ENCODE measurements around the gene FBXL16.
A peak's percentile ranks its signal among the peaks of the same experiment; 100 is the strongest.
"Not testable (repeated sequence)": the region's sequence is repeated elsewhere in the genome, so short reads cannot be mapped to it uniquely, and the experiment has no call there.

FBXL16 gene

GRCh38 chr16:723695-724094, 18.1 kb upstream of the FBXL16 start:
- no peak for DNase-seq (ENCODE audit: low read depth in 2 of 2)

GRCh38 chr16:722835-723633, 17.4 kb upstream of the FBXL16 start:
- no peak for DNase-seq (ENCODE audit: low read depth in 2 of 2)

GRCh38 chr16:721765-722540, 16.4 kb upstream of the FBXL16 start:
- no peak for DNase-seq (ENCODE audit: low read depth in 2 of 2)

- peak; percentile 36 to 59 for DNase-seq (ENCODE audit: low read depth in 2 of 2)
Measured at GRCh38 chr16:720990-721764, 15.6 kb upstream of the FBXL16 start, which contains the start of gene ANTKMT. TSS of gene ANTKMT (plus strand) at chr16:721146. CDS start at chr16:721275, 129 bp downstream.

GRCh38 chr16:720447-720989, 14.9 kb upstream of the FBXL16 start:
- DNase-seq (ENCODE audit: low read depth in 2 of 2): no peak

- DNase-seq (ENCODE audit: low read depth in 2 of 2): no peak
Measured at GRCh38 chr16:719815-720446, 14.3 kb upstream of the FBXL16 start.

GRCh38 chr16:718922-719321, 13.3 kb upstream of the FBXL16 start:
- no peak for DNase-seq (ENCODE audit: low read depth in 2 of 2)

GRCh38 chr16:718389-718788, 12.8 kb upstream of the FBXL16 start:
- DNase-seq (ENCODE audit: low read depth in 2 of 2): no peak

GRCh38 chr16:717450-718245, 12.0 kb upstream of the FBXL16 start:
- DNase-seq (ENCODE audit: low read depth in 2 of 2): no peak

GRCh38 chr16:716768-717325, 11.2 kb upstream of the FBXL16 start:
- no peak for DNase-seq (ENCODE audit: low read depth in 2 of 2)

GRCh38 chr16:716200-716568, 10.6 kb upstream of the FBXL16 start:
- DNase-seq (ENCODE audit: low read depth in 2 of 2): no peak

GRCh38 chr16:715477-716199, 10.0 kb upstream of the FBXL16 start:
- DNase-seq (ENCODE audit: low read depth in 2 of 2): no peak

GRCh38 chr16:714558-715476, 9.2 kb upstream of the FBXL16 start, which contains the start of gene METRN:
TSS of gene METRN (plus strand) at chr16:715118. CDS start at chr16:715290, 172 bp downstream.
- peak; percentile 72 to 79 for DNase-seq (ENCODE audit: low read depth in 2 of 2)

- DNase-seq (ENCODE audit: low read depth in 2 of 2): no peak
Measured at GRCh38 chr16:714079-714478, 8.5 kb upstream of the FBXL16 start.

- not testable (repeated sequence) for DNase-seq (ENCODE audit: low read depth in 2 of 2)
Measured at GRCh38 chr16:712740-713250, 7.2 kb upstream of the FBXL16 start.

GRCh38 chr16:711548-712320, 6.1 kb upstream of the FBXL16 start:
- peak in 1 of 2 donors; percentile 58 for DNase-seq (ENCODE audit: low read depth in 2 of 2)

GRCh38 chr16:711084-711483, 5.5 kb upstream of the FBXL16 start:
- DNase-seq (ENCODE audit: low read depth in 2 of 2): no peak

Measured in stimulated activated CD8-positive, alpha-beta memory T cell treated with anti-CD3 and anti-CD28 coated beads, Interleukin-15, amount 100 ng/mL, for 4 hours (primary cell).